ENCODE results near the gene COPE. TPM values are rescaled to one million over a fixed set of nuclear protein-coding genes. Genes with fewer than 3 reads are reported as not detected.
"Not testable (repeated sequence)": the region's sequence is repeated elsewhere in the genome, so short reads cannot be mapped to it uniquely, and the experiment has no call there.

The COPE gene
- total RNA-seq, 1 experiment from 2014 or later = 386 TPM

DNA sequence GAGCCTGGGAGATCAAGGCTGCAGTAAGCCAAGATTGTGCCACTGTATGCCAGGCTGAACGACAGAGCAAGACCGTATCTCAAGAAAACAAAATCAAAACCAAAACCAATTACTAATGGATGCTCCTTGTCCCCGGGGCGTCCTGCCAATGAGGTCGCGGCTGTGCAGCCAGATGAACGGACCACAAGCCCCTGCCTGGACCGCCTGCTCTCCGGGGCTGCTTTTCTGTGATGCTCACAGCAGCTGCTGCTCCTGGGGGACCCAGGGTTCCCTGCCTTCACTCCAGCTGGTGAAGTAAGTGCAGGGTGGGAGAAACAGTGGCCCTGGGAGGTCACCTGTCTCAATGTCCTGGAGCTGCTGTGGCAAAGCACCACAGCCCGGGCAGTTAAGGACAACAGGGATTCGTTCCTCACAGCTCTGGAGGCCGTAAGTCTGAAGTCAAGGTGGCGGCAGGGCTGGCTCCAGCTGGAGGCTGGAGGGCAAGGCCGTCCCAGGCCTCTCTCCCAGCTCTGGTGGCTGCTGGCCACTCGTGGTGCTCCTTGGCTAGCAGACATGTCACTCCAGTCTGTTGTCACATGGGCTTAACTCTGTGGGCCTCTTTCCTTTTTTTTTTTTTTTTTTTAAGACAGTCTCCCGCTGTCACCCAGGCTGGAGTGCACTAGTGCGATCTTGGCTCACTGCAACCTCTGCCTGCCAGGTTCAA lies 10.1 kb downstream of the COPE start:
- DNase-seq (ENCODE audit: low spot score) = no peak

- no peak for DNase-seq (ENCODE audit: low spot score)
Measured at GRCh38 chr19:18906605-18907519, 12.3 kb downstream of the COPE start.

GRCh38 chr19:18905513-18906236 lies 13.5 kb downstream of the COPE start:
- no peak for DNase-seq (ENCODE audit: low spot score)

DNA sequence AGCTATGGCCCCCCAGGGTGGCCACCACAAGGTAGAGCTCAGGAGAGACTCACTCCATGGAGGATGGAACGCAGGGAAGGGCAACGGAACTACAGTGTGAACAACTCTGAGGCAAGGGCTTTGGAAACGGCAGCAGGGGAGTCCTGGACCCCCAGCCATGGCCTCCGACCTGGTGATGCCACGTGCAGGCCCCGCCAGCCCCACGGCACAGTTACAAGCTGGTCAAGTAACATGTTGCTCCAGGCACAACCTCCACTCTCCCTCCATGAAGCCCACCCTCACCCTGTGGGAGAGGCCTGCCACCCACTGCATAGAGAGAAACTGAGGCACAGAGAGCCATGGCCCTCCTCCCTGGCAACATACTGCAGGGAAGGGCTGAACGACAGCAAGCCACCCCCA lies 14.1 kb downstream of the COPE start:
- no peak for DNase-seq (ENCODE audit: low spot score)

GRCh38 chr19:18904334-18905057 lies 14.7 kb downstream of the COPE start:
- DNase-seq (ENCODE audit: low spot score) = no peak

DNA sequence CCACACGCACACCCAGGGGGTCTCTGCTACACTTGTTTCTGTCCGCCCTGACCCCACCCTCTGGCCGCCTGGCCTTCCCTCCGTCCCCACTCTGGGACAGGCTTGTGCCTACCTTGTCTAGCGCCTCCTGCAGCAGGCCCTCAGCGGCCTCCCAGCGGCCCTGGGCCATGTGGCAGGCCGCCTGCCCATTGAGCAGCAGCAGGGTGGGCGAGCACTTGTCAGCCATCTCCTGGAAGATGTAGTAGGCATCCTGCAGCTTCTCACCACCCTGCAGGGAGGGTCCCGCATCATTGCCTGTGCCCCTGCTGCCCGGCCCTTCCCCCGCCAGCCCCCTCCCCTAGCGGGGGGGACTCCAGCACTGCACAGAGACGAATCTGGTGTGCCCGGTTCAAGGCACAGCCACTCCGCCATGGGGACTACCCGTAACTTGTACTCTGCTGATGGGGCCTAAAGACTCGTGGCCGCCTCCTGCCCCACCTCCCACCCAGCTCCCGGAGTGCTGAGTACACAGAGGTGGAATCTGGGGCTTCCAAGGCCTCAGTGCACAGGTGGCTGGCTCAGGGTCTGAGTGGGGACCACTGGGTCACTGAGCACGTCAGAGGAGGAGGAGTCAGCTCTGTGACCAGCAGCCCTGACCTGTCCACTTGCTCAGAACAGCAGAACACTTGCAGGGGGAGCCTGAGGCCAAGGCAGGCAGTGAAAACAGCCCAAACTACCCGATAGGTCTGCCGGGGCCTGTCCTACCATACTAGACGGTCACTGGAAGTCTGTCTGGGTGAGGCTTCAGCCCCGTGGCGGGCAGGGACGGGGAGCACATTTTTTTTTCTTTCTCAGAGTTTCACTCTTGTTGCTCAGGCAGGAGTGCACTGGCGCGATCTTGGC lies 15.8 kb downstream of the COPE start:
- DNase-seq (ENCODE audit: low spot score) = no peak

GRCh38 chr19:18902519-18902918 lies 16.7 kb downstream of the COPE start:
- DNase-seq (ENCODE audit: low spot score) = not testable (repeated sequence)

DNA sequence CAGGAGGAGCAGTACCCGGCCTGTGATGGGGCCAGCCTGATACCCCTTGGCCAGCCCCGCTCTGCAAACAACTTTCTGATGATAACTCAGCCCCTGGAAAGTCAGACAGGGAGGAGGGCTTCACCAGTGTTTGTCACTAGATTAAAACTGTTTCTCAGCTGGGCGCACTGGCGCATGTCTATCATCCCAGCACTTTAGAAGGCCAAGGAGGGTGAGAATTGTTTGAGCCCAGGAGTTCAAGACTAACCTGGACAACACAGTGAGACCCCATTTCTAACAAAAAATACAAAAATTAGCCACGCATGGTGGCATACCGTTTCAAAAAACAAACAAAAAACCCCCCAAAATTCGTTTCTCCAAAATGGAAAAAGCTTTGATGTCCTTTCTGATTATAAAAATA lies 17.7 kb downstream of the COPE start:
- no peak for DNase-seq (ENCODE audit: low spot score)

GRCh38 chr19:18900700-18901481 lies 18.3 kb downstream of the COPE start:
- no peak for DNase-seq (ENCODE audit: low spot score)

DNA sequence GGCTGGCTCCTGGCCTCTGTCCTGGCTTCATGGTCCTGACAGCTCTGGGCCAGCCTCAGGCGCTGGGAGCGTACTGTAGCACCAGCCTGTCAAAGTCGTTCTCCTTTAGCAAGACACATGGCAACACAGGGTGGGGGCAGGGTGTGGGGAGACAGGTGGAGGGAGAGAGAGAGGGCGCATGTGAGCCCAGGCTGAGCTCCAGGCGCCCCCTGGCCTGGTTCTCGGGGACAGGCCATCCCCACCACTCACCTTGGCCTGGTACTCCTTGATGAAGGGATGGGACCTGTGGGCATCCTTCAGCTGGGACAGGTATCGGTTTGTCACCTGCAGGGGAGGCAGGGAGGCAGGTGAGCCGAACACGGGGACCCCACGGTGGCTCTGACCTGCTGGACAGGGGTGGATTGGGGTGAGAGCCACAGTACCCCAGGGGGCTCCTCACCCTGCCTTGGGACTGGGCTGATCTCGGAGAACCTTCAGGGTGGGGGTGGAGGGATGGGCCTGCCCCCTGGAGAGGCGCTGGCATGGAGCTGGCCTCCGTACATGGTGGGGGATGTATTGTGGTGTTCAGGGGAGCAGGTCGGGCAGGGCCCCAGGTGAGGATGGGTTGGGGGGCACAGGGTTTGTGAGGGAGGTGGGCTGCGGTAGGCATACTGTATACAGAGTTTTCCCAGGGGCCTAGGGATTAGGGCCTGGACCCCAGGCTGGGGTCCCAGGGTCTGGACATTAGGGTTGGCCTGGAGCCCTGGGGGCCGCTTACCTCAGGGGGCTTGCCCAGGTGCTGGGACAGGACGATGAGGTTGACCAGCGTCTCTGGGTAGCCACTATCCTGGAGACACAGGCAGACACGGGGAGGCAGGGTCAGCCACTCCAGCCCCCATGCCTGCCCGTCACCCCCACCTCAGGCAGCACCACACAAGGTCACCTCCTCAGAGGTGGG lies 19.3 kb downstream of the COPE start:
- DNase-seq (ENCODE audit: low spot score) = no peak

GRCh38 chr19:18898607-18899408 lies 20.4 kb downstream of the COPE start:
- DNase-seq (ENCODE audit: low spot score) = no peak

DNA sequence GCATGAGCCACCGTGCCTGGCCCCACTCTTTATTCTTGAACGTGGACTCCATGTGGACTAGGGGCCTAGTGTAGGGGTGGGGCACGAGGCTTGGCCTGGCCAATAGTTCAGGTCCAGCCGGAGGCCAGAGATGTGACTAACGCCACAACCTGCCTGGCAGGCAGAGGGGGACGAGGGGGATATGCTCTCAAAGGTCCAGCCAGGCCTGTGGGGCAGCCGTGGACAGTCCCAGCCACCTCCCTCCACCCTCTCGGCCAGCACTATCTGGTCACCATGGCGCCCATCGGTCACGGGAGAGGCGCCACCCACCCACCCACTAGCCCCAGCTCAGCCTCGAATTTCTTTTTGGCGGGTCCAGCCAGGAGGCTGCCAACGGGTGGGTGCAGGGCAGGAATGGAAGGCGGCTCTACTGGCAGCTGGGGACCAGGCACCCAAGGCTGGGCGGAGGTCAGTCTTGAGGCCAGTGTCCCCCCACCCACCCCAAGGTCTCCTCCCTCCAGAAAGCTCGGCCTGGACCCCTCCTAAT lies 21.0 kb downstream of the COPE start:
- no peak for DNase-seq (ENCODE audit: low spot score)

GRCh38 chr19:18897094-18898029 lies 21.8 kb downstream of the COPE start:
- DNase-seq (ENCODE audit: low spot score) = no peak

DNA sequence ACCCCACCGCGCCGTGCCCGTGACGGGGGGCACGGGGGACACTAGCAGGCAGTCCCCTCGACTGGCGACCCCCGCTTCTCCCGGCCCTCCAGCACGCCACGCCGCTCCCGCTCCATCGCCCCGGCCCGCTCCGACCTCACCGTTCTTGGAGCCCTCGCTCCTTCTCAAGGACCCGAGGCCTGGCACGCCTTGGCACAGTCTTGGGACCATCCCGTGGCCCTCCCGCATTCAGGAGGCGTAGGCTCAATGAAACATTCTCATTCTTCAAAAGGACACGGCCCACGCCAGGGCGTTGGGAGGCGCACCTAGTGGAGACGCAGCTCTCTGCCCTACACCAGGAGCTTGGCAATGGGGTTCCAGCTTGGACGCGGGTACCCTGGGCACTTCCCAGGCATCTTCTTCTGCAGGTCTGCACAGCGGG lies 22.8 kb downstream of the COPE start:
- DNase-seq (ENCODE audit: low spot score) = no peak

DNA sequence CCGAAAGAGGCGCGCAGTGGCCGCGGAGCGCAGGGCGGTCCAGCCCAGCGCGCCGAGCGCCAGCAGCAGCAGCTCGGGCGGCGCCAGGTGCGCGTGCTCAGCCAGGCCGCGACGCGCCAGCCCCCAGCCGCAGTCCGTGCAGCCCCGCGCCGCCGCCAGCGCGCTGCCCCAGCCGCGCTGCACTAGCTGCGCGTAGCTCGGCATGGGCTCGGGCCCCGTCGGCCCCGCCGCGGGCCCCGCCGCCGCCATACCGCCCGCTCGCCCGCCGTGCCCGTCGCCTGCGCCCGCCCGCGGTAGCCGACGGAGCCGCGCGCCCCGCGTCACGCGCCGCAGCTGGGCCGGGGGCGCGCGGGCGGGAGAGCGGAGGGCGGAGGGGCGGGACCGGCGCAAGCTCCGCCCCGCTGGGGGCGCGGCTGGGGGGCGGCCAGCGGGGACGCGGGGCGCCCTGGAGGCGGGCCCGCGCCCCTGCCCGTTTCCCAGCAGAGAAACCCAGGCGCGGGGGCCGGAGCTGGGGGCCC lies 23.3 kb downstream of the COPE start, which contains the start of gene CERS1:
TSS of gene CERS1 (minus strand) at position 335 of the 518 bp plus-strand sequence. CDS start at position 249, 86 bp downstream.
- DNase-seq (ENCODE audit: low spot score) = no peak
